PC-3 (cell line): Measurements from ENCODE around the gene RPS17. TPM values are rescaled to one million over a fixed set of nuclear protein-coding genes. Genes with fewer than 3 reads are reported as not detected.

Experiments
- ATAC-seq: fragments of 200-7000 bp; cut with Tn5 transposase; 2 replicates; pipeline ENCODE4 v1.9.1; 2020; ENCODE audit warnings: mild to moderate bottlenecking, moderate library complexity
- BruUV-seq: library from RNA; stranded (reverse); fragments of 400-500 nt; replicated peaks from 2 replicates; lab custom pipeline; 2021; lab: Mats Ljungman, UMichigan
- CTCF ChIA-PET: fragments of 300-600 bp; sonication (Branson Sonifier 250); formaldehyde crosslinking; loops from one replicate; lab custom pipeline; 2022; ENCODE audit warnings: antibody characterized with exemption; lab: Charles Lee
- POLR2A ChIA-PET: fragments of 300-600 bp; sonication (Branson Sonifier 250); formaldehyde crosslinking; loops from one replicate; lab custom pipeline; 2022; ENCODE audit warnings: antibody characterized with exemption; ENCODE audit not compliant: unreplicated experiment; lab: Charles Lee
- DNase-seq: peaks from one replicate; pipeline ENCODE4 v3.0.0-alpha.2; 2015
- H2AFZ ChIP-seq: fragments of 300-600 bp; sonication (generic); 2 replicates; pipeline ENCODE4 v1.6.0; 2016; ENCODE audit warnings: antibody characterized with exemption, low read length
- H3F3A ChIP-seq: fragments of 300-600 bp; sonication (generic); one replicate; pipeline ENCODE4 v1.6.0; 2017; ENCODE audit warnings: antibody characterized with exemption, low read length, control low read depth, mild to moderate bottlenecking; ENCODE audit not compliant: unreplicated experiment
- H3K27ac ChIP-seq: fragments of 300-600 bp; sonication (generic); 2 replicates; pipeline ENCODE4 v1.5.1; 2016; ENCODE audit warnings: mild to moderate bottlenecking, low read length
- H3K27me3 ChIP-seq: fragments of 300-600 bp; sonication (generic); 2 replicates; pipeline ENCODE4 v1.6.1; 2016; ENCODE audit warnings: low read length, mixed read lengths
- H3K36me3 ChIP-seq: fragments of 300-600 bp; sonication (generic); 2 replicates; pipeline ENCODE4 v1.6.1; 2016; ENCODE audit warnings: low read depth, mixed run types, low read length, mixed read lengths
- H3K4me1 ChIP-seq: fragments of 300-600 bp; sonication (generic); 2 replicates; pipeline ENCODE4 v1.5.1; 2016; ENCODE audit warnings: low read length; ENCODE audit not compliant: insufficient read depth
- H3K4me2 ChIP-seq: fragments of 300-600 bp; sonication (generic); 2 replicates; pipeline ENCODE4 v1.6.0; 2016; ENCODE audit warnings: low read length
- H3K4me3 ChIP-seq: fragments of 300-600 bp; sonication (generic); 2 replicates; pipeline ENCODE4 v1.5.1; 2016; ENCODE audit warnings: mild to moderate bottlenecking, low read length, mixed read lengths
- H3K79me2 ChIP-seq: fragments of 300-600 bp; sonication (generic); 2 replicates; pipeline ENCODE4 v1.6.1; 2017; ENCODE audit warnings: low read length, mixed read lengths
- H3K9ac ChIP-seq: fragments of 300-600 bp; sonication (generic); 2 replicates; pipeline ENCODE4 v1.6.0; 2016; ENCODE audit warnings: mild to moderate bottlenecking, low read length
- H3K9me2 ChIP-seq: fragments of 300-600 bp; sonication (generic); replicated peaks from 2 replicates; pipeline ENCODE4 v1.6.1; 2016; ENCODE audit warnings: mixed run types, low read length, mixed read lengths
- H3K9me3 ChIP-seq: fragments of 300-600 bp; sonication (generic); 2 replicates; pipeline ENCODE4 v1.6.1; 2016; ENCODE audit warnings: low read length, mixed read lengths
- H4K20me1 ChIP-seq: fragments of 300-600 bp; sonication (generic); 2 replicates; pipeline ENCODE4 v1.6.1; 2016; ENCODE audit warnings: low read length, mixed read lengths
- CTCF ChIP-seq: fragments of 300-600 bp; sonication (generic); conservative IDR thresholded peaks from 2 replicates; pipeline ENCODE4 v1.5.1; 2017; ENCODE audit warnings: antibody characterized with exemption, low read depth, mild to moderate bottlenecking, low read length
- EZH2 ChIP-seq: fragments of 300-600 bp; sonication (generic); IDR thresholded peaks from one replicate; pipeline ENCODE4 v1.6.1; 2017; ENCODE audit warnings: antibody characterized with exemption, mild to moderate bottlenecking, low read length; ENCODE audit not compliant: unreplicated experiment
- EZH2phosphoT487 ChIP-seq: fragments of 300-600 bp; sonication (generic); IDR thresholded peaks from 2 replicates; pipeline ENCODE4 v1.6.1; 2018; ENCODE audit warnings: mild to moderate bottlenecking, antibody characterized with exemption, low read length, borderline replicate concordance
- intact Hi-C: fragments of 100-400 bp; cut with micrococcal nuclease; formaldehyde crosslinking; loops from 2 replicates; pipeline ENCODE4 v1.9.0; 2023
- total RNA-seq: library from RNA; depleted of rRNA; stranded (reverse); fragments of >200 nt; gene quantifications from 2 replicates; pipeline ENCODE4 v1.2.3, GENCODE V29; 2014

The RPS17 gene
- total RNA-seq, 1 experiment from 2014 or later: 3,194 TPM

DNA sequence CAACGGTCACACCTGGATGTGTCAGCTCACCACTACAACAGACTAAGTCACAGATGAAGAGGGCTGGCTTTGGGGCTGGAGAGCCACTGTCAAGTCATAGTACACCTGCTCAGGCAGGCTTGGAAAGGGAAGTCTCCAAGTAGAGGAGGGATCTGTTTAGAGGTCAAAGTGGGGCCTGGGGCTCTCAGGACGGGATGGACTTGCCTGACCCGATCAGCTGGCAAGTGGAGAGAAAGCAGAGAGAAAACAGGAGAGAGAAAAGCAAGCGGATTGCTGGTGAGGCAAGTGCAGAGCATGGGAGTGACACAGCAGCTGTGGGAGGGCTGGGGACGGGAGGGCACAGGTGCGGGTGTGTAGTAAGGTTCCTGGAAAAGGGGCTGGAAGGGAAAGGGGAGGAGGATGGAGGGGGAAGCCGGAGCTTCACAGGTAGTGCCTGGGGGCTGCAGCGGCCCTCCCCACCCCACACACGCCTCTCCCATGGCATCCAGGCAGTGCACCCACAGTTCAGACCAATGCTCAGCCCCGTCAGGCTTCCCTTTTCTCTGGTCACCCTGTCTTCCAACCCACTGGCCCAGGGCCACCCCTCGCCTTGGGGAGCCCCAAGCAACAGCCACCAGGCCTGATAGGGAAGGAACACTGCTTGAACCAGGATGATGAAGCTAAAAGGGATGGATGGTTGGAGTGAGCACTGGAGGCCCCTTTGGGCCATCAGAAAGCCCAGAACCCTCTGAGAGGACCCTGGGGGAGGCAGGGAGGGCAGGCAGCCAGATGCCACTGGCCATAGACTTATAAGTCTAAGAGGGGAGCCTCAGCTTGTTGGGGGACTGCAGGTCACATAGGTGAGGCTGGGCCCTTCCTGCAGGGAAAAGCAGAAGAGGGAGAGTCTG is 8.5 kb downstream of the RPS17 start:
- Histone ChIP-seq H3K4me2 (no peak overlapping the region), H3K4me3 (no peak overlapping the region), H3K4me1 (peaks cover 3% of the 10 kb centered on the region; the same call in 1 of the 2 replicates), H3K79me2 (peaks cover 5% of the 10 kb centered on the region), H3K27ac (no peak overlapping the region), H4K20me1 (peaks cover 12% of the 10 kb centered on the region), H3K9me3 (no peaks in the 10 kb centered on the region), H3K27me3 (no peaks in the 10 kb centered on the region), H3F3A (peaks cover 14% of the 10 kb centered on the region), H2AFZ (no peak overlapping the region), H3K9me2 (no peaks in the 10 kb centered on the region), H3K36me3 (peaks cover 22% of the 10 kb centered on the region), H3K9ac (no peak overlapping the region)
- TF ChIP-seq CTCF (no peak), EZH2 (no peak), EZH2phosphoT487 (no peak)
- ChIA-PET POLR2A (no interaction called here), CTCF (no interaction called here)
- intact Hi-C loops: no loop called here
- DNase-seq (no peak), ATAC-seq (no peak)
- no TSS peak for BruUV-seq

GRCh38 chr15:82530606-82531379 is 9.5 kb downstream of the RPS17 start:
- peaks cover 3% of the 10 kb centered on the region; the same call in 1 of the 2 replicates for H4K20me1 ChIP-seq
- peaks cover 12% of the 10 kb centered on the region for H3K36me3 ChIP-seq
- no peaks in the 10 kb centered on the region for H3K79me2 ChIP-seq
- peaks cover 7% of the 10 kb centered on the region for H3F3A ChIP-seq
- peak overlapping the region; percentile 56 for H3K4me3 ChIP-seq
- H3K27me3 ChIP-seq: no peaks in the 10 kb centered on the region
- H3K9me3 ChIP-seq: no peaks in the 10 kb centered on the region
- DNase-seq (peak; percentile 72), ATAC-seq (peak; percentile 85)
- intact Hi-C loops: no loop called here
- H3K4me1 ChIP-seq: peaks cover 3% of the 10 kb centered on the region; the same call in 1 of the 2 replicates
- no TSS peak for BruUV-seq
- no peak overlapping the region for H3K27ac ChIP-seq
- POLR2A ChIA-PET: no interaction called here
- H3K9me2 ChIP-seq: no peaks in the 10 kb centered on the region
- TF ChIP-seq EZH2phosphoT487: no peak
- peak; percentile 85 for TF ChIP-seq CTCF
- no peak for TF ChIP-seq EZH2
- no peak overlapping the region for H3K9ac ChIP-seq
- peak overlapping the region; percentile 85 for H3K4me2 ChIP-seq
- CTCF ChIA-PET: no interaction called here
- peak overlapping the region; percentile 61 for H2AFZ ChIP-seq
